H1 (cell line): ENCODE data around the gene SLC44A1. TPM values are rescaled to one million over a fixed set of nuclear protein-coding genes. Genes with fewer than 3 reads are reported as not detected.

Source experiments
- CTCF ChIA-PET: fragments of 300-600 bp; sonication (Branson Sonifier 250); formaldehyde crosslinking; loops from one replicate; lab custom pipeline; 2021; ENCODE audit not compliant: partially characterized antibody; lab: Charles Lee
- POLR2A ChIA-PET: fragments of 300-600 bp; sonication (Branson Sonifier 250); formaldehyde crosslinking; loops from one replicate; lab custom pipeline; 2021; ENCODE audit warnings: inconsistent platforms; ENCODE audit not compliant: partially characterized antibody; lab: Charles Lee
- DNase-seq, 2 experiments: peaks; one replicate each; pipeline versions ENCODE4 v3.0.0 to v3.0.0-alpha.2; 2010 to 2022; ENCODE audit warnings: low spot score in 2 of 2, low read depth in 1 of 2, mixed read lengths in 1 of 2
- FAIRE-seq: peaks from 2 replicates; lab custom pipeline; 2011; peaks lifted over from hg19 to GRCh38; lab: Jason Lieb, UNC
- H2AFZ ChIP-seq: 2 replicates; pipeline ENCODE4 v1.8.1; 2012; ENCODE audit warnings: low read length, inconsistent platforms
- H2AK5ac ChIP-seq: 2 replicates; pipeline ENCODE4 v1.6.1; 2013; ENCODE audit warnings: low read depth, low read length
- H2BK120ac ChIP-seq: replicated peaks from 2 replicates; pipeline ENCODE3; 2013; ENCODE audit warnings: low read depth, low read length, inconsistent platforms
- H2BK12ac ChIP-seq: 2 replicates; pipeline ENCODE4 v1.6.1; 2013; ENCODE audit warnings: low read depth, low read length
- H2BK15ac ChIP-seq: 2 replicates; pipeline ENCODE4 v1.6.1; 2013; ENCODE audit warnings: low read length
- H2BK20ac ChIP-seq: 2 replicates; pipeline ENCODE4 v1.6.1; 2013; ENCODE audit warnings: low read length
- H2BK5ac ChIP-seq: 2 replicates; pipeline ENCODE4 v1.6.1; 2013; ENCODE audit warnings: low read depth, low read length
- H3K14ac ChIP-seq: 2 replicates; pipeline ENCODE4 v1.6.1; 2013; ENCODE audit warnings: inconsistent platforms; ENCODE audit not compliant: insufficient read length
- H3K18ac ChIP-seq: 2 replicates; pipeline ENCODE4 v1.6.1; 2013; ENCODE audit warnings: low read length; ENCODE audit errors: extremely low read depth
- H3K23ac ChIP-seq: 2 replicates; pipeline ENCODE4 v1.6.1; 2013; ENCODE audit warnings: inconsistent platforms; ENCODE audit not compliant: insufficient read length
- H3K23me2 ChIP-seq: 2 replicates; pipeline ENCODE4 v1.6.1; 2013; ENCODE audit warnings: low read depth, low read length
- H3K27ac ChIP-seq: 2 replicates; pipeline ENCODE4 v1.6.1; 2011; ENCODE audit warnings: low read depth, low read length, inconsistent platforms
- H3K27me3 ChIP-seq, 4 experiments: replicated peaks in 1 of 4; 1 replicate in 1 of 4; 2 replicates in 3 of 4; pipeline versions ENCODE4 v1.6.1 to v1.8.1; 2011 to 2013; ENCODE audit warnings: low read length in 3 of 4, mild to moderate bottlenecking in 3 of 4, inconsistent platforms in 2 of 4, mixed read lengths in 2 of 4, moderate library complexity in 1 of 4; ENCODE audit not compliant: control insufficient read depth in 3 of 4, insufficient read depth in 3 of 4; ENCODE audit errors: extremely low read depth in 1 of 4
- H3K36me3 ChIP-seq, 4 experiments: 2 replicates each; pipeline versions ENCODE4 v1.6.1 to v1.8.1; 2011 to 2013; ENCODE audit warnings: mild to moderate bottlenecking in 4 of 4, low read length in 3 of 4, moderate library complexity in 2 of 4, control low read depth in 1 of 4, inconsistent platforms in 1 of 4; ENCODE audit not compliant: insufficient read depth in 4 of 4, control insufficient read depth in 2 of 4
- H3K4ac ChIP-seq: replicated peaks from 2 replicates; pipeline ENCODE3; 2013; ENCODE audit warnings: low read length, low read depth, mixed read lengths, inconsistent platforms; ENCODE audit not compliant: insufficient read length
- H3K4me1 ChIP-seq, 4 experiments: replicated peaks in 1 of 4; 1 replicate in 1 of 4; 2 replicates in 3 of 4; pipeline versions ENCODE4 v1.6.1 to v1.8.1; 2011 to 2013; ENCODE audit warnings: low read length in 3 of 4, inconsistent platforms in 2 of 4, mixed read lengths in 1 of 4; ENCODE audit not compliant: insufficient read depth in 4 of 4, control insufficient read depth in 3 of 4
- H3K4me2 ChIP-seq, 2 experiments: 2 replicates each; pipeline versions ENCODE4 v1.6.1 to v1.8.1; 2011 to 2013; ENCODE audit warnings: low read depth in 2 of 2, low read length in 2 of 2, control low read depth in 1 of 2, inconsistent platforms in 1 of 2, mild to moderate bottlenecking in 1 of 2; ENCODE audit not compliant: insufficient read depth in 1 of 2
- H3K4me3 ChIP-seq, 4 experiments: fragments of 200-600, 300-600 bp in 1 of 4; sonication (generic), shearing (Covaris generic), sonication (Bioruptor Twin) in 1 of 4; 2 replicates each; pipeline versions ENCODE4 v1.5.1 to v1.8.1; 2011 to 2016; ENCODE audit warnings: low read length in 4 of 4, low read depth in 3 of 4, control low read depth in 2 of 4, inconsistent platforms in 2 of 4, mild to moderate bottlenecking in 2 of 4, mixed read lengths in 1 of 4, moderate library complexity in 1 of 4; ENCODE audit not compliant: insufficient read depth in 2 of 4; ENCODE audit errors: extremely low read depth in 1 of 4
- H3K56ac ChIP-seq: replicated peaks from 2 replicates; pipeline ENCODE3; 2013; ENCODE audit warnings: low read depth, mild to moderate bottlenecking, mixed read lengths, low read length, inconsistent platforms; ENCODE audit not compliant: insufficient read length
- H3K79me1 ChIP-seq: 2 replicates; pipeline ENCODE4 v1.6.1; 2013; ENCODE audit warnings: low read depth, low read length, control low read depth
- H3K79me2 ChIP-seq, 2 experiments: 2 replicates each; pipeline versions ENCODE4 v1.6.1 to v1.8.1; 2012 to 2013; ENCODE audit warnings: low read length in 2 of 2, mild to moderate bottlenecking in 2 of 2, inconsistent platforms in 1 of 2; ENCODE audit not compliant: insufficient read depth in 2 of 2, control insufficient read depth in 1 of 2
- H3K9ac ChIP-seq, 4 experiments: replicated peaks in 1 of 4; 1 replicate in 1 of 4; 2 replicates in 3 of 4; pipeline versions ENCODE4 v1.6.1 to v1.8.1; 2011 to 2013; ENCODE audit warnings: low read depth in 3 of 4, low read length in 3 of 4, control low read depth in 2 of 4, mild to moderate bottlenecking in 2 of 4, moderate library complexity in 2 of 4, inconsistent platforms in 1 of 4; ENCODE audit errors: extremely low read depth in 1 of 4
- H3K9me3 ChIP-seq, 2 experiments: 2 replicates each; pipeline versions ENCODE4 v1.6.1 to v1.8.1; 2012 to 2013; ENCODE audit warnings: mild to moderate bottlenecking in 2 of 2, moderate library complexity in 2 of 2, control low read depth in 1 of 2, inconsistent platforms in 1 of 2, low read depth in 1 of 2, low read length in 1 of 2, mixed read lengths in 1 of 2; ENCODE audit not compliant: insufficient read depth in 2 of 2
- H4K20me1 ChIP-seq, 2 experiments: replicated peaks in 1 of 2; 2 replicates each; pipeline versions ENCODE3 to v1.8.1; 2011 to 2013; ENCODE audit warnings: inconsistent platforms in 2 of 2, low read length in 2 of 2, mild to moderate bottlenecking in 1 of 2; ENCODE audit not compliant: insufficient read depth in 2 of 2, control insufficient read depth in 1 of 2
- H4K5ac ChIP-seq: 2 replicates; pipeline ENCODE4 v1.6.1; 2013; ENCODE audit warnings: low read length, low read depth, mixed read lengths, inconsistent platforms; ENCODE audit not compliant: insufficient read length
- H4K8ac ChIP-seq: 2 replicates; pipeline ENCODE4 v1.8.0; 2013; ENCODE audit warnings: mild to moderate bottlenecking, moderate library complexity, low read length, inconsistent platforms; ENCODE audit not compliant: insufficient read depth; ENCODE audit errors: extremely low read depth
- H4K91ac ChIP-seq: replicated peaks from 2 replicates; pipeline ENCODE3; 2013; ENCODE audit warnings: low read length, mixed read lengths, inconsistent platforms; ENCODE audit not compliant: insufficient read length
- EGR1 ChIP-seq: IDR thresholded peaks from 2 replicates; pipeline ENCODE4 v1.6.1; 2011; ENCODE audit warnings: low read depth, low read length, borderline replicate concordance
- EP300 ChIP-seq, 2 experiments: IDR thresholded peaks; 1 replicate in 1 of 2; 2 replicates in 1 of 2; pipeline ENCODE4 v1.6.1; 2011 to 2012; ENCODE audit warnings: low read depth in 2 of 2, low read length in 2 of 2, mild to moderate bottlenecking in 2 of 2, borderline replicate concordance in 1 of 2, inconsistent platforms in 1 of 2, moderate library complexity in 1 of 2
- HDAC6 ChIP-seq: IDR thresholded peaks from one replicate; pipeline ENCODE4 v1.7.1; 2012; ENCODE audit warnings: low read depth, mild to moderate bottlenecking, inconsistent platforms, low read length, moderate library complexity
- NANOG ChIP-seq: IDR thresholded peaks from 2 replicates; pipeline ENCODE4 v1.6.1; 2011; ENCODE audit warnings: low read length, low read depth, mild to moderate bottlenecking, inconsistent platforms; ENCODE audit not compliant: insufficient read depth, poor library complexity, severe bottlenecking
- SP1 ChIP-seq: IDR thresholded peaks from 2 replicates; pipeline ENCODE4 v1.6.1; 2011; ENCODE audit warnings: low read depth, low read length
- WGBS, 2 experiments: shearing (Covaris generic) in 1 of 2; methylation state at CpG; one replicate each; pipeline versions ENCODE4 v1.1.6 to v1.1.7; 2013 to 2015; ENCODE audit warnings: low lambda C conversion rate in 2 of 2, mixed read lengths in 2 of 2, inconsistent platforms in 1 of 2, low coverage in 1 of 2, missing lambda C conversion rate in 1 of 2; ENCODE audit not compliant: insufficient replicate concordance in 2 of 2, insufficient coverage in 1 of 2, insufficient read length in 1 of 2; ENCODE audit errors: extremely low coverage in 1 of 2, missing lambda C conversion rate in 1 of 2; 5-methylcytosine and 5-hydroxymethylcytosine counted together
- polyA plus RNA-seq, 7 experiments: library from polyadenylated mRNA; depleted of rRNA in 3 of 7; stranded (reverse) in 5 of 7; unstranded in 2 of 7; fragments of >200 nt in 5 of 7; fragments of 200-250 nt in 2 of 7; gene quantifications; 1 replicate in 5 of 7; 2 replicates in 1 of 7; 4 replicates in 1 of 7; pipeline versions ENCODE4 v1.2.1 to v1.2.3, GENCODE V29; 2011 to 2013; ENCODE audit warnings: missing spikeins in 2 of 7, mixed read lengths in 2 of 7
- total RNA-seq: library from RNA; stranded (reverse); fragmentation: NEBNext Ultra II Directional; extraction: Animal tissue kit (Norgen Biotek cat#: 25700); gene quantifications from 2 replicates; pipeline ENCODE4 v1.2.1, GENCODE V29; 2021
- TF ChIP-seq, protein P1 (sequence below), 3 experiments: IDR thresholded peaks; 1 replicate in 2 of 3; 2 replicates in 1 of 3; pipeline versions ENCODE4 v1.5.1 to v1.6.1; 2011; ENCODE audit warnings: low read length in 3 of 3, mild to moderate bottlenecking in 3 of 3, inconsistent platforms in 2 of 3, low read depth in 1 of 3, moderate library complexity in 1 of 3; ENCODE audit not compliant: insufficient read depth in 1 of 3; ENCODE audit errors: control extremely low read depth in 1 of 3
- TF ChIP-seq, protein P2 (sequence below): IDR thresholded peaks from 2 replicates; pipeline ENCODE4 v1.6.1; 2012; ENCODE audit warnings: low read length, inconsistent platforms

The SLC44A1 gene
- total and polyA plus RNA-seq, 2 of the 8 experiments (the other 6 are each of a cell fraction or from before 2014, with no cell fraction given) = 30.5 to 71.2 TPM

DNA sequence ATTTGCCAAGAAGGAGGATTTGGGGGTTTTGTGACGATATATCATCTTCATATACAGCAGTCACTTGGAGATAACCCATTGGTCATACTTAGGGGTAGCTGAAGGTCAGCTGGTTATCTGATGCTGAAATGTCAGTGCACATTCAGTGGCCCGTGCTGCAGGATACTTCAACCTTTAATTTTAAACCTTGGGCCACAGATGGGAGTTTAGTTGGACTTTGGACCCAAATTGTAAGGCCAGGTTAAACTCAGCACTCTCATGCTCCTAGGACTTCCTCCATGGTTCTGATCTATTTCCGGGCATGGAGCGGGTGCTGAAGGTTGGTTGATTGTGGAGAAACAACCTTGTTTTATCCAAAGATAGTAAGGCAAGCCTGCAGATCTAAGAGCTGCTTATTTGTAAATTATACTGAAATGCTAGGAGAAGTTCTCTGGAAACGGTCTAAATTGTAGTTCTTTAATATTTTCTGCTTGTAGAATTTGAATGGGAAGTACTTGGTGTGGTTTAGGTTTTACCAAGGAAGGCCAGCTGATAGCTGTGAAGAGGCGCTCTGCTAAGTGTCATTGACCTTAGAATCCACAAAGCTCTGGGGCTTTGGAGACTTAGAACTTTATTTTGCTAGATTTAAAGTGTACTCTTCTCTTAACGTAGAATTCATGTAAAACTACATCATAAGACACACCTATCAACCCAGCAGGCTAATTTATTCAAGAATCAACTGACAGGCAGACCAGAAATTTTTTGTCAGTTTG, 38.6 kb downstream of the SLC44A1 start:
- Histone ChIP-seq H4K91ac (no peak overlapping the region), H2BK15ac (no peak overlapping the region), H3K79me2 (peaks cover 0 to 82% of the 10 kb centered on the region in 2 experiments; a peak in 3 of 4 replicates), H3K4ac (no peak overlapping the region), H3K14ac (no peak overlapping the region), H3K4me3 (no peak overlapping the region), H3K36me3 (no peaks in the 10 kb centered on the region), H3K23ac (no peak overlapping the region), H3K79me1 (peaks cover 5% of the 10 kb centered on the region; the same call in 1 of the 2 replicates), H3K4me2 (no peak overlapping the region), H3K27me3 (no peaks in the 10 kb centered on the region), H2BK120ac (no peak overlapping the region), H2AK5ac (no peak overlapping the region), H3K23me2 (no peaks in the 10 kb centered on the region), H2BK5ac (no peak overlapping the region), H3K9me3 (no peaks in the 10 kb centered on the region), H4K8ac (no peak overlapping the region), H2BK20ac (no peak overlapping the region), H4K20me1 (no peaks in the 10 kb centered on the region), H2AFZ (no peak overlapping the region), H3K4me1 (peaks cover 0 to 14% (median 9%) of the 10 kb centered on the region in 4 experiments; a peak in 4 of 7 replicates), H3K18ac (no peak overlapping the region), H3K56ac (no peak overlapping the region), H2BK12ac (no peak overlapping the region), H4K5ac (no peak overlapping the region), H3K27ac (no peak overlapping the region), H3K9ac (no peak overlapping the region)
- ChIA-PET POLR2A (interaction anchor here (0.8 to 1.8 kb wide), 3 partner anchors 8 to 29 kb away, joined by 3 to 5 read pairs (median 4); no protein-coding TSS in a partner anchor), CTCF (no interaction called here)
- DNase-seq (no peak), FAIRE-seq (no peak)
- WGBS, 2 experiments = 91% methylated on average over 7 of the region's 7 CpGs; no CpG with 5 or more reads in 1 of the 2 experiments
- TF ChIP-seq, protein P1, sequence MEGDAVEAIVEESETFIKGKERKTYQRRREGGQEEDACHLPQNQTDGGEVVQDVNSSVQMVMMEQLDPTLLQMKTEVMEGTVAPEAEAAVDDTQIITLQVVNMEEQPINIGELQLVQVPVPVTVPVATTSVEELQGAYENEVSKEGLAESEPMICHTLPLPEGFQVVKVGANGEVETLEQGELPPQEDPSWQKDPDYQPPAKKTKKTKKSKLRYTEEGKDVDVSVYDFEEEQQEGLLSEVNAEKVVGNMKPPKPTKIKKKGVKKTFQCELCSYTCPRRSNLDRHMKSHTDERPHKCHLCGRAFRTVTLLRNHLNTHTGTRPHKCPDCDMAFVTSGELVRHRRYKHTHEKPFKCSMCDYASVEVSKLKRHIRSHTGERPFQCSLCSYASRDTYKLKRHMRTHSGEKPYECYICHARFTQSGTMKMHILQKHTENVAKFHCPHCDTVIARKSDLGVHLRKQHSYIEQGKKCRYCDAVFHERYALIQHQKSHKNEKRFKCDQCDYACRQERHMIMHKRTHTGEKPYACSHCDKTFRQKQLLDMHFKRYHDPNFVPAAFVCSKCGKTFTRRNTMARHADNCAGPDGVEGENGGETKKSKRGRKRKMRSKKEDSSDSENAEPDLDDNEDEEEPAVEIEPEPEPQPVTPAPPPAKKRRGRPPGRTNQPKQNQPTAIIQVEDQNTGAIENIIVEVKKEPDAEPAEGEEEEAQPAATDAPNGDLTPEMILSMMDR (IDR thresholded peaks at IDR 0.05; ENCODE audit: control extremely low read depth in 1 of 3, insufficient read depth in 1 of 3, low read depth in 1 of 3, low read length in 3 of 3) = no peak
- TF ChIP-seq HDAC6 (no peak), NANOG (no peak), EP300 (IDR thresholded peaks at IDR 0.05; ENCODE audit: borderline replicate concordance in 1 of 2, low read depth in 2 of 2, low read length in 2 of 2) (no peak), EGR1 (no peak), SP1 (no peak)
- TF ChIP-seq, protein P2, sequence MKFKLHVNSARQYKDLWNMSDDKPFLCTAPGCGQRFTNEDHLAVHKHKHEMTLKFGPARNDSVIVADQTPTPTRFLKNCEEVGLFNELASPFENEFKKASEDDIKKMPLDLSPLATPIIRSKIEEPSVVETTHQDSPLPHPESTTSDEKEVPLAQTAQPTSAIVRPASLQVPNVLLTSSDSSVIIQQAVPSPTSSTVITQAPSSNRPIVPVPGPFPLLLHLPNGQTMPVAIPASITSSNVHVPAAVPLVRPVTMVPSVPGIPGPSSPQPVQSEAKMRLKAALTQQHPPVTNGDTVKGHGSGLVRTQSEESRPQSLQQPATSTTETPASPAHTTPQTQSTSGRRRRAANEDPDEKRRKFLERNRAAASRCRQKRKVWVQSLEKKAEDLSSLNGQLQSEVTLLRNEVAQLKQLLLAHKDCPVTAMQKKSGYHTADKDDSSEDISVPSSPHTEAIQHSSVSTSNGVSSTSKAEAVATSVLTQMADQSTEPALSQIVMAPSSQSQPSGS = no peak
